Measurements from ENCODE around the gene GSK3B. TPM values are rescaled to one million over a fixed set of nuclear protein-coding genes. Genes with fewer than 3 reads are reported as not detected.

The GSK3B gene
- total and polyA plus RNA-seq, 2 experiments from 2014 or later: 29.0 to 45.3 TPM

- no peaks in the 10 kb centered on the region for H3K36me3 Mint-ChIP-seq (ENCODE audit: low read depth)
- H3K27ac ChIP-seq (ENCODE audit: low read depth): no peak overlapping the region
- no peaks in the 10 kb centered on the region for H3K27me3 ChIP-seq (ENCODE audit: insufficient read depth)
- no peak overlapping the region for H3K4me3 Mint-ChIP-seq
- no peaks in the 10 kb centered on the region for H3K36me3 ChIP-seq (ENCODE audit: insufficient read depth)
- TF ChIP-seq CREB1 (CRISPR knock-in tag; IDR thresholded peaks at IDR 0.05; ENCODE audit: low read depth): no peak
- TF ChIP-seq, protein P1, sequence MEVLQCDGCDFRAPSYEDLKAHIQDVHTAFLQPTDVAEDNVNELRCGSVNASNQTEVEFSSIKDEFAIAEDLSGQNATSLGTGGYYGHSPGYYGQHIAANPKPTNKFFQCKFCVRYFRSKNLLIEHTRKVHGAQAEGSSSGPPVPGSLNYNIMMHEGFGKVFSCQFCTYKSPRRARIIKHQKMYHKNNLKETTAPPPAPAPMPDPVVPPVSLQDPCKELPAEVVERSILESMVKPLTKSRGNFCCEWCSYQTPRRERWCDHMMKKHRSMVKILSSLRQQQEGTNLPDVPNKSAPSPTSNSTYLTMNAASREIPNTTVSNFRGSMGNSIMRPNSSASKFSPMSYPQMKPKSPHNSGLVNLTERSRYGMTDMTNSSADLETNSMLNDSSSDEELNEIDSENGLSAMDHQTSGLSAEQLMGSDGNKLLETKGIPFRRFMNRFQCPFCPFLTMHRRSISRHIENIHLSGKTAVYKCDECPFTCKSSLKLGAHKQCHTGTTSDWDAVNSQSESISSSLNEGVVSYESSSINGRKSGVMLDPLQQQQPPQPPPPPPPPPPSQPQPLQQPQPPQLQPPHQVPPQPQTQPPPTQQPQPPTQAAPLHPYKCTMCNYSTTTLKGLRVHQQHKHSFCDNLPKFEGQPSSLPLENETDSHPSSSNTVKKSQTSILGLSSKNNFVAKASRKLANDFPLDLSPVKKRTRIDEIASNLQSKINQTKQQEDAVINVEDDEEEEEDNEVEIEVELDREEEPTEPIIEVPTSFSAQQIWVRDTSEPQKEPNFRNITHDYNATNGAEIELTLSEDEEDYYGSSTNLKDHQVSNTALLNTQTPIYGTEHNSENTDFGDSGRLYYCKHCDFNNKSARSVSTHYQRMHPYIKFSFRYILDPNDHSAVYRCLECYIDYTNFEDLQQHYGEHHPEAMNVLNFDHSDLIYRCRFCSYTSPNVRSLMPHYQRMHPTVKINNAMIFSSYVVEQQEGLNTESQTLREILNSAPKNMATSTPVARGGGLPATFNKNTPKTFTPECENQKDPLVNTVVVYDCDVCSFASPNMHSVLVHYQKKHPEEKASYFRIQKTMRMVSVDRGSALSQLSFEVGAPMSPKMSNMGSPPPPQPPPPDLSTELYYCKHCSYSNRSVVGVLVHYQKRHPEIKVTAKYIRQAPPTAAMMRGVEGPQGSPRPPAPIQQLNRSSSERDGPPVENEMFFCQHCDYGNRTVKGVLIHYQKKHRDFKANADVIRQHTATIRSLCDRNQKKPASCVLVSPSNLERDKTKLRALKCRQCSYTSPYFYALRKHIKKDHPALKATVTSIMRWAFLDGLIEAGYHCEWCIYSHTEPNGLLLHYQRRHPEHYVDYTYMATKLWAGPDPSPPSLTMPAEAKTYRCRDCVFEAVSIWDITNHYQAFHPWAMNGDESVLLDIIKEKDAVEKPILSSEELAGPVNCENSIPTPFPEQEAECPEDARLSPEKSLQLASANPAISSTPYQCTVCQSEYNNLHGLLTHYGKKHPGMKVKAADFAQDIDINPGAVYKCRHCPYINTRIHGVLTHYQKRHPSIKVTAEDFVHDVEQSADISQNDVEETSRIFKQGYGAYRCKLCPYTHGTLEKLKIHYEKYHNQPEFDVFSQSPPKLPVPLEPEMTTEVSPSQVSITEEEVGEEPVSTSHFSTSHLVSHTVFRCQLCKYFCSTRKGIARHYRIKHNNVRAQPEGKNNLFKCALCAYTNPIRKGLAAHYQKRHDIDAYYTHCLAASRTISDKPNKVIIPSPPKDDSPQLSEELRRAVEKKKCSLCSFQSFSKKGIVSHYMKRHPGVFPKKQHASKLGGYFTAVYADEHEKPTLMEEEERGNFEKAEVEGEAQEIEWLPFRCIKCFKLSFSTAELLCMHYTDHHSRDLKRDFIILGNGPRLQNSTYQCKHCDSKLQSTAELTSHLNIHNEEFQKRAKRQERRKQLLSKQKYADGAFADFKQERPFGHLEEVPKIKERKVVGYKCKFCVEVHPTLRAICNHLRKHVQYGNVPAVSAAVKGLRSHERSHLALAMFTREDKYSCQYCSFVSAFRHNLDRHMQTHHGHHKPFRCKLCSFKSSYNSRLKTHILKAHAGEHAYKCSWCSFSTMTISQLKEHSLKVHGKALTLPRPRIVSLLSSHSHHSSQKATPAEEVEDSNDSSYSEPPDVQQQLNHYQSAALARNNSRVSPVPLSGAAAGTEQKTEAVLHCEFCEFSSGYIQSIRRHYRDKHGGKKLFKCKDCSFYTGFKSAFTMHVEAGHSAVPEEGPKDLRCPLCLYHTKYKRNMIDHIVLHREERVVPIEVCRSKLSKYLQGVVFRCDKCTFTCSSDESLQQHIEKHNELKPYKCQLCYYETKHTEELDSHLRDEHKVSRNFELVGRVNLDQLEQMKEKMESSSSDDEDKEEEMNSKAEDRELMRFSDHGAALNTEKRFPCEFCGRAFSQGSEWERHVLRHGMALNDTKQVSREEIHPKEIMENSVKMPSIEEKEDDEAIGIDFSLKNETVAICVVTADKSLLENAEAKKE (CRISPR knock-in tag; IDR thresholded peaks at IDR 0.05): no peak
- no peak for TF ChIP-seq POLR2AphosphoS5 (IDR thresholded peaks at IDR 0.05; ENCODE audit: low read depth)
- TF ChIP-seq JUNB (IDR thresholded peaks at IDR 0.05; ENCODE audit: unreplicated experiment): no peak
- no peak for TF ChIP-seq EZH2phosphoT487 (IDR thresholded peaks at IDR 0.05; ENCODE audit: unreplicated experiment)
- no peak for TF ChIP-seq NANOG (IDR thresholded peaks at IDR 0.05; ENCODE audit: borderline replicate concordance)
- TF ChIP-seq REST (IDR thresholded peaks at IDR 0.05; ENCODE audit: unreplicated experiment): no peak
- TF ChIP-seq EZH2 (IDR thresholded peaks at IDR 0.05; ENCODE audit: low read depth, unreplicated experiment): no peak
- TF ChIP-seq ZNF331 (CRISPR knock-in tag; IDR thresholded peaks at IDR 0.05; ENCODE audit: low read depth): no peak
- TF ChIP-seq, protein P2, sequence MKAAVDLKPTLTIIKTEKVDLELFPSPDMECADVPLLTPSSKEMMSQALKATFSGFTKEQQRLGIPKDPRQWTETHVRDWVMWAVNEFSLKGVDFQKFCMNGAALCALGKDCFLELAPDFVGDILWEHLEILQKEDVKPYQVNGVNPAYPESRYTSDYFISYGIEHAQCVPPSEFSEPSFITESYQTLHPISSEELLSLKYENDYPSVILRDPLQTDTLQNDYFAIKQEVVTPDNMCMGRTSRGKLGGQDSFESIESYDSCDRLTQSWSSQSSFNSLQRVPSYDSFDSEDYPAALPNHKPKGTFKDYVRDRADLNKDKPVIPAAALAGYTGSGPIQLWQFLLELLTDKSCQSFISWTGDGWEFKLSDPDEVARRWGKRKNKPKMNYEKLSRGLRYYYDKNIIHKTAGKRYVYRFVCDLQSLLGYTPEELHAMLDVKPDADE (IDR thresholded peaks at IDR 0.05): no peak
- no peak for TF ChIP-seq ZNF114 (CRISPR knock-in tag; IDR thresholded peaks at IDR 0.05)
- TF ChIP-seq, protein P3, sequence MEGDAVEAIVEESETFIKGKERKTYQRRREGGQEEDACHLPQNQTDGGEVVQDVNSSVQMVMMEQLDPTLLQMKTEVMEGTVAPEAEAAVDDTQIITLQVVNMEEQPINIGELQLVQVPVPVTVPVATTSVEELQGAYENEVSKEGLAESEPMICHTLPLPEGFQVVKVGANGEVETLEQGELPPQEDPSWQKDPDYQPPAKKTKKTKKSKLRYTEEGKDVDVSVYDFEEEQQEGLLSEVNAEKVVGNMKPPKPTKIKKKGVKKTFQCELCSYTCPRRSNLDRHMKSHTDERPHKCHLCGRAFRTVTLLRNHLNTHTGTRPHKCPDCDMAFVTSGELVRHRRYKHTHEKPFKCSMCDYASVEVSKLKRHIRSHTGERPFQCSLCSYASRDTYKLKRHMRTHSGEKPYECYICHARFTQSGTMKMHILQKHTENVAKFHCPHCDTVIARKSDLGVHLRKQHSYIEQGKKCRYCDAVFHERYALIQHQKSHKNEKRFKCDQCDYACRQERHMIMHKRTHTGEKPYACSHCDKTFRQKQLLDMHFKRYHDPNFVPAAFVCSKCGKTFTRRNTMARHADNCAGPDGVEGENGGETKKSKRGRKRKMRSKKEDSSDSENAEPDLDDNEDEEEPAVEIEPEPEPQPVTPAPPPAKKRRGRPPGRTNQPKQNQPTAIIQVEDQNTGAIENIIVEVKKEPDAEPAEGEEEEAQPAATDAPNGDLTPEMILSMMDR (conservative IDR thresholded peaks at IDR 0.05; ENCODE audit: low read depth in 2 of 2): no peak
- DNase-seq (ENCODE audit: low spot score) (no peak), ATAC-seq (no peak)
- H3K27ac Mint-ChIP-seq: no peak overlapping the region
- 0 out of 2 replicates have a peak, but pooled peaks cover 4% of the 10 kb centered on the region for H3K4me1 ChIP-seq (ENCODE audit: insufficient read depth)
- no peaks in the 10 kb centered on the region for H3K79me2 ChIP-seq (replicated peaks; ENCODE audit: insufficient read depth)
- H2AFZ ChIP-seq: no peak overlapping the region
- peaks cover 1% of the 10 kb centered on the region for H3K27me3 Mint-ChIP-seq (ENCODE audit: insufficient read depth, low read depth, poor library complexity)
- 0 out of 2 replicates have a peak, but pooled peaks cover 3% of the 10 kb centered on the region for H3K9me2 ChIP-seq (ENCODE audit: insufficient read depth)
- peaks cover 13% of the 10 kb centered on the region; the same call in 2 of the 3 replicates for H3K4me1 Mint-ChIP-seq
- no peaks in the 10 kb centered on the region for H3K9me3 Mint-ChIP-seq
- no peaks in the 10 kb centered on the region for H3F3A ChIP-seq (replicated peaks; ENCODE audit: low read depth)
- H4K20me1 ChIP-seq (replicated peaks; ENCODE audit: insufficient read depth): no peaks in the 10 kb centered on the region
- no peak overlapping the region for H3K4me2 ChIP-seq
- no peak overlapping the region for H3K4me3 ChIP-seq
Observed at GRCh38 chr3:120125992-120126391, 31.7 kb upstream of the GSK3B start.

All from GM23338 (cell line).